NCI-H2227 (cell line): ENCODE measurements around the gene TRIM8.
A peak's percentile ranks its signal among the peaks of the same experiment; 100 is the strongest.
"Not testable (repeated sequence)": the region's sequence is repeated elsewhere in the genome, so short reads cannot be mapped to it uniquely, and the experiment has no call there.

Experiments
- DNase-seq: peaks from one replicate; lab custom pipeline; 2025; ENCODE audit not compliant: unreplicated experiment; lab: John Stamatoyannopoulos, UW

The TRIM8 gene

GRCh38 chr10:102648889-102649796 lies 4.9 kb downstream of the TRIM8 start:
- peak; percentile 23 for DNase-seq

GRCh38 chr10:102649797-102650654 lies 5.7 kb downstream of the TRIM8 start:
- no peak for DNase-seq

- no peak for DNase-seq
Observed at GRCh38 chr10:102650655-102651454, 6.6 kb downstream of the TRIM8 start.

GRCh38 chr10:102651455-102652169 lies 7.3 kb downstream of the TRIM8 start:
- DNase-seq, result no peak

- DNase-seq, result no peak
Observed at GRCh38 chr10:102652170-102652916, 8.1 kb downstream of the TRIM8 start.

- DNase-seq, result no peak
Observed at GRCh38 chr10:102653060-102653459, 8.8 kb downstream of the TRIM8 start.

GRCh38 chr10:102654566-102654965 lies 10.3 kb downstream of the TRIM8 start:
- DNase-seq, result no peak

- no peak for DNase-seq
Observed at GRCh38 chr10:102654969-102655368, 10.7 kb downstream of the TRIM8 start.

- DNase-seq, result no peak
Observed at GRCh38 chr10:102656026-102656425, 11.7 kb downstream of the TRIM8 start.

GRCh38 chr10:102656791-102657371 lies 12.6 kb downstream of the TRIM8 start:
- DNase-seq, result no peak

- DNase-seq, result no peak
Observed at GRCh38 chr10:102657451-102657850, 13.2 kb downstream of the TRIM8 start.

GRCh38 chr10:102657984-102658724 lies 13.9 kb downstream of the TRIM8 start:
- DNase-seq, result no peak

- no peak for DNase-seq
Observed at GRCh38 chr10:102658802-102659201, 14.5 kb downstream of the TRIM8 start.

GRCh38 chr10:102660888-102661657 lies 16.8 kb downstream of the TRIM8 start:
- peak; percentile 45 for DNase-seq

- DNase-seq, result no peak
Observed at GRCh38 chr10:102661658-102662028, 17.4 kb downstream of the TRIM8 start.

GRCh38 chr10:102665904-102666509 lies 21.7 kb downstream of the TRIM8 start:
- DNase-seq, result no peak

- DNase-seq, result not testable (repeated sequence)
Observed at GRCh38 chr10:102667411-102667810, 23.1 kb downstream of the TRIM8 start.
